ENCODE data around the gene OGDH.

OGDH gene

GRCh38 chr7:44713141-44713540 lies 106.7 kb downstream of the OGDH start:
- Histone ChIP-seq H2AFZ (ENCODE audit: low read depth, low read length) (no peak overlapping the region), H3K4me3 (ENCODE audit: insufficient read depth in 1 of 2, low read depth in 1 of 2, low read length in 2 of 2) (no peak overlapping the region), H2BK12ac (ENCODE audit: low read length in 2 of 2) (no peak overlapping the region), H2BK15ac (ENCODE audit: low read depth, poor library complexity, severe bottlenecking) (no peak overlapping the region), H3K23ac (ENCODE audit: low read length in 2 of 2) (no peak overlapping the region), H3K27me3 (ENCODE audit: control insufficient read depth in 1 of 2, insufficient read depth in 1 of 2, low read length in 2 of 2) (no peaks in the 10 kb centered on the region), H2BK120ac (ENCODE audit: low read depth, low read length) (no peak overlapping the region), H3K4me2 (ENCODE audit: low read length, poor library complexity, severe bottlenecking) (no peak overlapping the region), H3K18ac (ENCODE audit: low read depth in 1 of 2, low read length in 2 of 2) (no peak overlapping the region), H2AK5ac (ENCODE audit: low read length, severe bottlenecking) (no peak overlapping the region), H3K36me3 (ENCODE audit: control insufficient read depth in 1 of 2, insufficient read depth in 2 of 2, low read depth in 1 of 2, low read length in 2 of 2) (peaks cover 21 to 26% of the 10 kb centered on the region in 2 experiments), H3K79me1 (replicated peaks; ENCODE audit: low read length, poor library complexity, severe bottlenecking) (no peaks in the 10 kb centered on the region), H3K9me3 (ENCODE audit: control insufficient read depth, low read length) (no peaks in the 10 kb centered on the region), H4K91ac (ENCODE audit: low read length) (no peak overlapping the region), H2BK5ac (ENCODE audit: low read depth, low read length, poor library complexity, severe bottlenecking) (no peak overlapping the region), H3K27ac (ENCODE audit: low read length, poor library complexity, severe bottlenecking) (no peak overlapping the region), H3K4me1 (ENCODE audit: control insufficient read depth, insufficient read depth, low read depth, low read length) (peaks cover 11% of the 10 kb centered on the region), H4K8ac (ENCODE audit: low read length) (no peak overlapping the region), H3K14ac (ENCODE audit: low read length in 2 of 2) (no peak overlapping the region), H3K4ac (ENCODE audit: low read depth in 1 of 2, low read length in 2 of 2) (no peak overlapping the region), H3K9ac (ENCODE audit: low read length) (no peak overlapping the region)
- DNase-seq: no peak
- 96% methylated on average over 2 of the region's 2 CpGs for WGBS

GRCh38 chr7:44713680-44714335 lies 107.4 kb downstream of the OGDH start:
- Histone ChIP-seq H4K8ac (ENCODE audit: low read length) (no peak overlapping the region), H3K4me2 (ENCODE audit: low read length, poor library complexity, severe bottlenecking) (no peak overlapping the region), H2BK120ac (ENCODE audit: low read depth, low read length) (no peak overlapping the region), H2AK5ac (ENCODE audit: low read length, severe bottlenecking) (no peak overlapping the region), H3K27ac (ENCODE audit: low read length, poor library complexity, severe bottlenecking) (no peak overlapping the region), H3K23ac (ENCODE audit: low read length in 2 of 2) (no peak overlapping the region), H3K9ac (ENCODE audit: low read length) (no peak overlapping the region), H2BK15ac (ENCODE audit: low read depth, poor library complexity, severe bottlenecking) (no peak overlapping the region), H3K4me1 (ENCODE audit: control insufficient read depth, insufficient read depth, low read depth, low read length) (peaks cover 11% of the 10 kb centered on the region), H3K79me1 (replicated peaks; ENCODE audit: low read length, poor library complexity, severe bottlenecking) (no peaks in the 10 kb centered on the region), H3K9me3 (ENCODE audit: control insufficient read depth, low read length) (no peaks in the 10 kb centered on the region), H2AFZ (ENCODE audit: low read depth, low read length) (no peak overlapping the region), H3K36me3 (ENCODE audit: control insufficient read depth in 1 of 2, insufficient read depth in 2 of 2, low read depth in 1 of 2, low read length in 2 of 2) (peaks cover 15 to 19% of the 10 kb centered on the region in 2 experiments), H3K14ac (ENCODE audit: low read length in 2 of 2) (no peak overlapping the region), H4K91ac (ENCODE audit: low read length) (no peak overlapping the region), H3K4ac (ENCODE audit: low read depth in 1 of 2, low read length in 2 of 2) (no peak overlapping the region), H2BK5ac (ENCODE audit: low read depth, low read length, poor library complexity, severe bottlenecking) (no peak overlapping the region), H3K27me3 (ENCODE audit: control insufficient read depth in 1 of 2, insufficient read depth in 1 of 2, low read length in 2 of 2) (no peaks in the 10 kb centered on the region), H3K4me3 (ENCODE audit: insufficient read depth in 1 of 2, low read depth in 1 of 2, low read length in 2 of 2) (no peak overlapping the region), H3K18ac (ENCODE audit: low read depth in 1 of 2, low read length in 2 of 2) (no peak overlapping the region), H2BK12ac (ENCODE audit: low read length in 2 of 2) (no peak overlapping the region)
- no peak for DNase-seq
- WGBS: 68% methylated on average over 6 of the region's 7 CpGs

- Histone ChIP-seq H3K79me1 (replicated peaks; ENCODE audit: low read length, poor library complexity, severe bottlenecking) (no peaks in the 10 kb centered on the region), H2BK5ac (ENCODE audit: low read depth, low read length, poor library complexity, severe bottlenecking) (no peak overlapping the region), H2BK15ac (ENCODE audit: low read depth, poor library complexity, severe bottlenecking) (no peak overlapping the region), H3K4me2 (ENCODE audit: low read length, poor library complexity, severe bottlenecking) (no peak overlapping the region), H4K91ac (ENCODE audit: low read length) (no peak overlapping the region), H2AK5ac (ENCODE audit: low read length, severe bottlenecking) (no peak overlapping the region), H2AFZ (ENCODE audit: low read depth, low read length) (no peak overlapping the region), H3K4me1 (ENCODE audit: control insufficient read depth, insufficient read depth, low read depth, low read length) (peaks cover 8% of the 10 kb centered on the region), H3K23ac (ENCODE audit: low read length in 2 of 2) (no peak overlapping the region), H3K36me3 (ENCODE audit: control insufficient read depth in 1 of 2, insufficient read depth in 2 of 2, low read depth in 1 of 2, low read length in 2 of 2) (no peaks in the 10 kb centered on the region), H2BK12ac (ENCODE audit: low read length in 2 of 2) (no peak overlapping the region), H3K9ac (ENCODE audit: low read length) (no peak overlapping the region), H2BK120ac (ENCODE audit: low read depth, low read length) (no peak overlapping the region), H3K14ac (ENCODE audit: low read length in 2 of 2) (no peak overlapping the region), H3K27ac (ENCODE audit: low read length, poor library complexity, severe bottlenecking) (no peak overlapping the region), H3K27me3 (ENCODE audit: control insufficient read depth in 1 of 2, insufficient read depth in 1 of 2, low read length in 2 of 2) (no peaks in the 10 kb centered on the region), H3K9me3 (ENCODE audit: control insufficient read depth, low read length) (no peaks in the 10 kb centered on the region), H3K4ac (ENCODE audit: low read depth in 1 of 2, low read length in 2 of 2) (no peak overlapping the region), H3K4me3 (ENCODE audit: insufficient read depth in 1 of 2, low read depth in 1 of 2, low read length in 2 of 2) (no peak overlapping the region), H3K18ac (ENCODE audit: low read depth in 1 of 2, low read length in 2 of 2) (no peak overlapping the region), H4K8ac (ENCODE audit: low read length) (no peak overlapping the region)
- DNase-seq: no peak
- WGBS: 98% methylated on average over 2 of the region's 3 CpGs
Observed at GRCh38 chr7:44716205-44716604, 109.8 kb downstream of the OGDH start.

- no peaks in the 10 kb centered on the region for H3K27me3 ChIP-seq (ENCODE audit: control insufficient read depth in 1 of 2, insufficient read depth in 1 of 2, low read length in 2 of 2)
- no peak overlapping the region for H4K8ac ChIP-seq (ENCODE audit: low read length)
- no peak overlapping the region for H3K4me3 ChIP-seq (ENCODE audit: insufficient read depth in 1 of 2, low read depth in 1 of 2, low read length in 2 of 2)
- DNase-seq: no peak
- no peak overlapping the region for H2AK5ac ChIP-seq (ENCODE audit: low read length, severe bottlenecking)
- no peak overlapping the region for H3K23ac ChIP-seq (ENCODE audit: low read length in 2 of 2)
- H3K9me3 ChIP-seq (ENCODE audit: control insufficient read depth, low read length): no peaks in the 10 kb centered on the region
- H3K9ac ChIP-seq (ENCODE audit: low read length): no peak overlapping the region
- H3K4me2 ChIP-seq (ENCODE audit: low read length, poor library complexity, severe bottlenecking): no peak overlapping the region
- no peak overlapping the region for H2AFZ ChIP-seq (ENCODE audit: low read depth, low read length)
- no peaks in the 10 kb centered on the region for H3K79me1 ChIP-seq (replicated peaks; ENCODE audit: low read length, poor library complexity, severe bottlenecking)
- no peak overlapping the region for H3K14ac ChIP-seq (ENCODE audit: low read length in 2 of 2)
- no peak overlapping the region for H3K27ac ChIP-seq (ENCODE audit: low read length, poor library complexity, severe bottlenecking)
- H3K4me1 ChIP-seq (ENCODE audit: control insufficient read depth, insufficient read depth, low read depth, low read length): no peaks in the 10 kb centered on the region
- H4K91ac ChIP-seq (ENCODE audit: low read length): no peak overlapping the region
- H3K18ac ChIP-seq (ENCODE audit: low read depth in 1 of 2, low read length in 2 of 2): no peak overlapping the region
- no peak overlapping the region for H2BK12ac ChIP-seq (ENCODE audit: low read length in 2 of 2)
- no peak overlapping the region for H3K4ac ChIP-seq (ENCODE audit: low read depth in 1 of 2, low read length in 2 of 2)
- no peak overlapping the region for H2BK5ac ChIP-seq (ENCODE audit: low read depth, low read length, poor library complexity, severe bottlenecking)
- no peaks in the 10 kb centered on the region for H3K36me3 ChIP-seq (ENCODE audit: control insufficient read depth in 1 of 2, insufficient read depth in 2 of 2, low read depth in 1 of 2, low read length in 2 of 2)
- H2BK120ac ChIP-seq (ENCODE audit: low read depth, low read length): no peak overlapping the region
- H2BK15ac ChIP-seq (ENCODE audit: low read depth, poor library complexity, severe bottlenecking): no peak overlapping the region
- WGBS: 100% methylated on average over 4 of the region's 4 CpGs
Observed at GRCh38 chr7:44720301-44720700, 113.9 kb downstream of the OGDH start.

Measured in mesenchymal stem cell (in vitro differentiated cells and primary cell).